ENCODE measurements around the gene RFX4. TPM values are rescaled to one million over a fixed set of nuclear protein-coding genes. Genes with fewer than 3 reads are reported as not detected.

The RFX4 gene
- total and polyA plus RNA-seq, 12 donors: 0.01 to 0.11 (median 0.11) TPM; not detected in 9

DNA sequence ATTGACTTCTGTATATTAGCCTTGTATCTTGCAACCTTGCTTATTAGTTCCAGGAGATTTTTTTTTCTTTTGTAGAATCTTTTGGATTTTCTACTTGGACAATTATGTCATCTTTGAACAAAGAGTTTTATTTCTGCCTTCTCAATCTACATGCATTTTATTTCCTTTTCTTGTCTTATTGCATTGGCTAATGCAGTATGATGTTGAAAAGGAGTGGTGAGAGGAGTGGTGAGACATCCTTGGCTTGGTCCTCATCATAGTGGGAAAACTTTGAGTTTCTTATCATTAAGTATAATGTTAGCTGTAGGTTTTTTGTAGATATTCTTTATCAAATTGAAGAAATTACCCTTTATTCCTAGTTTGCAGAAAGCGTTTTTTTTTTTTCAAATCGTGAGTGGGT lies 80.6 kb downstream of the RFX4 start:
- no peak for ATAC-seq
- Histone ChIP-seq H3K27ac (no peak overlapping the region), H3K27me3 (peaks cover 0 to 11% (median 5%) of the 10 kb centered on the region in 7 donors), H3K36me3 (no peaks in the 10 kb centered on the region), H3K4me3 (no peak overlapping the region), H3K4me1 (no peaks in the 10 kb centered on the region), H3K9me3 (peaks cover 0 to 54% (median 33%) of the 10 kb centered on the region in 11 donors)
- intact Hi-C loops (cut with DNase I): no loop called here
- TF ChIP-seq, protein P1, sequence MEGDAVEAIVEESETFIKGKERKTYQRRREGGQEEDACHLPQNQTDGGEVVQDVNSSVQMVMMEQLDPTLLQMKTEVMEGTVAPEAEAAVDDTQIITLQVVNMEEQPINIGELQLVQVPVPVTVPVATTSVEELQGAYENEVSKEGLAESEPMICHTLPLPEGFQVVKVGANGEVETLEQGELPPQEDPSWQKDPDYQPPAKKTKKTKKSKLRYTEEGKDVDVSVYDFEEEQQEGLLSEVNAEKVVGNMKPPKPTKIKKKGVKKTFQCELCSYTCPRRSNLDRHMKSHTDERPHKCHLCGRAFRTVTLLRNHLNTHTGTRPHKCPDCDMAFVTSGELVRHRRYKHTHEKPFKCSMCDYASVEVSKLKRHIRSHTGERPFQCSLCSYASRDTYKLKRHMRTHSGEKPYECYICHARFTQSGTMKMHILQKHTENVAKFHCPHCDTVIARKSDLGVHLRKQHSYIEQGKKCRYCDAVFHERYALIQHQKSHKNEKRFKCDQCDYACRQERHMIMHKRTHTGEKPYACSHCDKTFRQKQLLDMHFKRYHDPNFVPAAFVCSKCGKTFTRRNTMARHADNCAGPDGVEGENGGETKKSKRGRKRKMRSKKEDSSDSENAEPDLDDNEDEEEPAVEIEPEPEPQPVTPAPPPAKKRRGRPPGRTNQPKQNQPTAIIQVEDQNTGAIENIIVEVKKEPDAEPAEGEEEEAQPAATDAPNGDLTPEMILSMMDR (IDR thresholded peaks at IDR 0.05): no peak
- no peak for DNase-seq
- WGBS, 2 donors: 70 to 85% methylated on average over 2 of the region's 2 CpGs

GRCh38 chr12:106669216-106669615 lies 86.4 kb downstream of the RFX4 start:
- TF ChIP-seq, protein P1 (IDR thresholded peaks at IDR 0.05): no peak
- Histone ChIP-seq H3K9me3 (peaks cover 0 to 13% (median 7%) of the 10 kb centered on the region in 11 donors), H3K27me3 (peaks cover 0 to 38% (median 29%) of the 10 kb centered on the region in 7 donors), H3K4me1 (peaks cover 0 to 4% (median 0%) of the 10 kb centered on the region in 9 donors), H3K27ac (no peak overlapping the region), H3K36me3 (no peaks in the 10 kb centered on the region), H3K4me3 (no peak overlapping the region)
- 62 to 63% methylated on average over 3 of the region's 3 CpGs for WGBS, 2 donors
- ATAC-seq (no peak), DNase-seq (no peak)
- intact Hi-C loops (cut with DNase I): no loop called here

- WGBS, 2 donors: 80 to 86% methylated on average over 3 of the region's 3 CpGs
- Histone ChIP-seq H3K36me3 (no peaks in the 10 kb centered on the region), H3K4me3 (no peak overlapping the region), H3K27me3 (peaks cover 0 to 47% (median 35%) of the 10 kb centered on the region in 7 donors), H3K4me1 (peaks cover 0 to 4% (median 0%) of the 10 kb centered on the region in 9 donors), H3K27ac (no peak overlapping the region), H3K9me3 (peaks cover 0 to 4% (median 0%) of the 10 kb centered on the region in 11 donors)
- TF ChIP-seq, protein P1 (IDR thresholded peaks at IDR 0.05): no peak
- DNase-seq (no peak), ATAC-seq (no peak)
- intact Hi-C loops (cut with DNase I): no loop called here
Measured at GRCh38 chr12:106670131-106670530, 87.3 kb downstream of the RFX4 start.

DNA sequence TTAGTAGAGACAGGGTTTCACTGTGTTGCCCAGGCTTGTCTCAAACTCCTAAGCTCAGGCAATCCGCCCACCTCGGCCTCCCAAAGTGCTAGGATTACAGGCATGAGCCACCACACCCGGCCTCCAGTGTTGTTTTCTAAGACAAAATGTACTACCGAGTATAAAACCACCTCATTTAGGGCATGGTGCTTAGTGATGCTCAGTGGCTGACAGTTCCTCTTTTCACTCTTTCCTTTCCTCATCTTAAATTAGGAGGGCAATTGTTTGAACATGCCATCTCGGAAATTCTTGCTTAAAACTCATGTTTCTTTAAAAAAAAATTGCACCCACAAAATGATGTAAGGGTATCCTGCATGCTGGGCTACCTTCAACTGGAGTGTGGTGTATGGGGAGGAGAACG lies 89.0 kb downstream of the RFX4 start:
- H3K36me3 ChIP-seq: no peaks in the 10 kb centered on the region
- 81 to 89% methylated on average over 6 of the region's 6 CpGs for WGBS, 2 donors
- H3K4me3 ChIP-seq: no peak overlapping the region
- peaks cover 0 to 4% (median 0%) of the 10 kb centered on the region in 9 donors for H3K4me1 ChIP-seq
- no peak for ATAC-seq
- H3K27me3 ChIP-seq: peaks cover 0 to 50% (median 36%) of the 10 kb centered on the region in 7 donors
- no peak for DNase-seq
- no peak overlapping the region for H3K27ac ChIP-seq
- intact Hi-C loops (cut with DNase I): no loop called here
- H3K9me3 ChIP-seq: no peaks in the 10 kb centered on the region
- TF ChIP-seq, protein P1 (IDR thresholded peaks at IDR 0.05): no peak
